ENCODE data around the gene IL1R1. TPM values are rescaled to one million over a fixed set of nuclear protein-coding genes. Genes with fewer than 3 reads are reported as not detected.

Gene IL1R1
- total RNA-seq, 1 experiment from 2014 or later: 0.39 TPM

GRCh38 chr2:102177814-102178478 is 35.4 kb downstream of the IL1R1 start:
- Histone ChIP-seq H2BK5ac (ENCODE audit: insufficient read length, low read length) (no peak overlapping the region), H3K27ac (ENCODE audit: insufficient read length, low read depth, low read length) (no peak overlapping the region), H4K91ac (ENCODE audit: insufficient read length, low read depth, low read length) (no peak overlapping the region), H3K27me3 (ENCODE audit: insufficient read depth, low read length) (no peaks in the 10 kb centered on the region), H3K9ac (ENCODE audit: extremely low read depth, insufficient read length, low read length) (no peak overlapping the region), H3K14ac (ENCODE audit: insufficient read depth, low read length) (no peak overlapping the region), H4K20me1 (ENCODE audit: control insufficient read depth, insufficient read depth, insufficient read length) (no peaks in the 10 kb centered on the region), H3K4me2 (ENCODE audit: insufficient read depth, insufficient read length, low read length) (no peak overlapping the region), H3T11ph (ENCODE audit: low read length) (no peak overlapping the region), H3K23me2 (ENCODE audit: insufficient read length, low read depth, low read length, poor library complexity, severe bottlenecking) (no peaks in the 10 kb centered on the region), H3K56ac (ENCODE audit: insufficient read length, low read depth, low read length) (no peak overlapping the region), H3K18ac (ENCODE audit: insufficient read length, low read depth, low read length) (no peak overlapping the region), H2AFZ (ENCODE audit: low read length) (no peak overlapping the region), H3K4me1 (ENCODE audit: insufficient read depth, low read length) (no peaks in the 10 kb centered on the region), H3K4ac (ENCODE audit: low read depth, low read length) (no peak overlapping the region), H3K79me1 (ENCODE audit: insufficient read depth, low read depth, low read length, poor library complexity, severe bottlenecking) (no peaks in the 10 kb centered on the region), H2BK120ac (ENCODE audit: low read depth, low read length, poor library complexity, severe bottlenecking) (no peak overlapping the region), H4K8ac (replicated peaks; ENCODE audit: insufficient read length, low read depth, low read length) (no peak overlapping the region), H3K79me2 (ENCODE audit: insufficient read depth, low read length) (no peaks in the 10 kb centered on the region), H4K5ac (ENCODE audit: insufficient read length, low read depth, low read length) (no peak overlapping the region), H2BK20ac (ENCODE audit: low read depth, low read length, poor library complexity, severe bottlenecking) (no peak overlapping the region), H3K9me3 (ENCODE audit: control insufficient read depth, low read depth, low read length) (no peaks in the 10 kb centered on the region), H3K23ac (ENCODE audit: insufficient read length, low read depth, low read length) (no peak overlapping the region), H2AK5ac (ENCODE audit: insufficient read length, low read length) (no peak overlapping the region), H2BK15ac (ENCODE audit: low read depth, low read length) (no peak overlapping the region), H2BK12ac (ENCODE audit: insufficient read length, low read depth, low read length) (no peak overlapping the region)
- no peaks in the 10 kb centered on the region; a peak in 1 of 4 replicates for H3K4me1 Mint-ChIP-seq
- DNase-seq: no peak
- WGBS (ENCODE audit: extremely low coverage, insufficient read length, low lambda C conversion rate): no CpG with 5 or more reads among the region's 7 CpGs
- H3K4me3 Mint-ChIP-seq: no peak overlapping the region
- no peak for TF ChIP-seq CTCF (conservative IDR thresholded peaks at IDR 0.05)
- H3K36me3 Mint-ChIP-seq (ENCODE audit: insufficient read depth in 1 of 3, low read depth in 3 of 3): no peaks in the 10 kb centered on the region
- H3K27ac Mint-ChIP-seq: no peak overlapping the region
- H3K27me3 Mint-ChIP-seq (ENCODE audit: low read depth): peaks cover 2% of the 10 kb centered on the region; the same call in 1 of the 2 replicates
- H3K9me3 Mint-ChIP-seq: no peaks in the 10 kb centered on the region
